ENCODE measurements around the gene CLEC1B.
A peak's percentile ranks its signal among the peaks of the same experiment; 100 is the strongest.

The CLEC1B gene

DNA sequence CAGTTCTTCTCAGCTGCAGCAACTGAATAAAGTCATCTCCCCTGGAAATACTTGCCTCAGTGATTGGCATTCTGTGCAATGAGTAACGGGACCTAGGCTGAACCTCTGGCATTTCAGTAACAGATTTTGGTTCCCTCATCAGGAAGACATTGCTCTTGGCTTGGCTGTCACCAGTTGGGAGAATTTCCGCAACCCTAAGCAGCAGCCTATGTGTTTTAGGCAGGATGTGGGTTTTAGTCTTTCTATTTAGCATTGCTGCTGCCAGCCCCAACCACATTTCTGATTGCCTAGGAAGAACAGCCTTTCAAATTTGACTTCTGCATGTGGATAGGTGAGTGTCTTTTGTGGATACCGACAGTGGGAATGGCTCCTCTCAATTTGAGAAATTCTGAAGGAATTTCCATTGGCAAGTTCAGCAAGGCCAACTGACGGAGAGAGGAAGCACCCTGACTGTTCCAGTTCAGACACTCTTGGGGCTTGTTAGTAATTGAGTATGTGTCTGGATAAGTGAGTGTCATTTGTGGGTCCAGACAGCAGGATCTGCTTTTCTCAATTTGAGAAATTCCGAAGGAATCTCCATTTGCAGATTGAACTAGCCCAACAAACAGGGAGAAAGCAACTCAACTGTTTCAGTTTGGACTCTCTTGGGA is 47.8 kb downstream of the CLEC1B start:
- Histone ChIP-seq H3K27ac (ENCODE audit: low read length) (no peak overlapping the region), H3K4me3 (ENCODE audit: low read length) (no peak overlapping the region), H3K9ac (ENCODE audit: low read length) (no peak overlapping the region), H3K4me2 (ENCODE audit: low read length) (no peak overlapping the region; the same call in 1 of the 2 replicates), H2AFZ (ENCODE audit: low read depth, low read length) (no peak overlapping the region), H3K27me3 (ENCODE audit: low read depth, low read length) (no peaks in the 10 kb centered on the region), H3K9me3 (ENCODE audit: insufficient read depth, low read length) (no peaks in the 10 kb centered on the region), H4K20me1 (ENCODE audit: insufficient read depth, low read length) (no peaks in the 10 kb centered on the region), H3K36me3 (replicated peaks; ENCODE audit: low read depth, low read length) (no peaks in the 10 kb centered on the region), H3K79me2 (ENCODE audit: low read length) (no peaks in the 10 kb centered on the region), H3K4me1 (ENCODE audit: low read length) (peaks cover 41% of the 10 kb centered on the region)
- no peak for TF ChIP-seq EZH2phosphoT487 (IDR thresholded peaks at IDR 0.05; ENCODE audit: low read depth)
- TF ChIP-seq, protein P1, sequence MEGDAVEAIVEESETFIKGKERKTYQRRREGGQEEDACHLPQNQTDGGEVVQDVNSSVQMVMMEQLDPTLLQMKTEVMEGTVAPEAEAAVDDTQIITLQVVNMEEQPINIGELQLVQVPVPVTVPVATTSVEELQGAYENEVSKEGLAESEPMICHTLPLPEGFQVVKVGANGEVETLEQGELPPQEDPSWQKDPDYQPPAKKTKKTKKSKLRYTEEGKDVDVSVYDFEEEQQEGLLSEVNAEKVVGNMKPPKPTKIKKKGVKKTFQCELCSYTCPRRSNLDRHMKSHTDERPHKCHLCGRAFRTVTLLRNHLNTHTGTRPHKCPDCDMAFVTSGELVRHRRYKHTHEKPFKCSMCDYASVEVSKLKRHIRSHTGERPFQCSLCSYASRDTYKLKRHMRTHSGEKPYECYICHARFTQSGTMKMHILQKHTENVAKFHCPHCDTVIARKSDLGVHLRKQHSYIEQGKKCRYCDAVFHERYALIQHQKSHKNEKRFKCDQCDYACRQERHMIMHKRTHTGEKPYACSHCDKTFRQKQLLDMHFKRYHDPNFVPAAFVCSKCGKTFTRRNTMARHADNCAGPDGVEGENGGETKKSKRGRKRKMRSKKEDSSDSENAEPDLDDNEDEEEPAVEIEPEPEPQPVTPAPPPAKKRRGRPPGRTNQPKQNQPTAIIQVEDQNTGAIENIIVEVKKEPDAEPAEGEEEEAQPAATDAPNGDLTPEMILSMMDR (IDR thresholded peaks at IDR 0.05; ENCODE audit: low read depth, low read length), result no peak

- peak overlapping the region; percentile 82 for H3K27ac ChIP-seq (ENCODE audit: low read length)
- no peaks in the 10 kb centered on the region for H4K20me1 ChIP-seq (ENCODE audit: insufficient read depth, low read length)
- H3K4me3 ChIP-seq (ENCODE audit: low read length), result peak overlapping the region; percentile 60
- no peaks in the 10 kb centered on the region for H3K79me2 ChIP-seq (ENCODE audit: low read length)
- H3K9ac ChIP-seq (ENCODE audit: low read length), result peak overlapping the region; percentile 41
- peak overlapping the region; percentile 83 for H3K4me2 ChIP-seq (ENCODE audit: low read length)
- no peak for TF ChIP-seq EZH2phosphoT487 (IDR thresholded peaks at IDR 0.05; ENCODE audit: low read depth)
- TF ChIP-seq, protein P1 (IDR thresholded peaks at IDR 0.05; ENCODE audit: low read depth, low read length), result no peak
- H3K4me1 ChIP-seq (ENCODE audit: low read length), result peaks cover 48% of the 10 kb centered on the region
- peaks cover 7% of the 10 kb centered on the region for H3K27me3 ChIP-seq (ENCODE audit: low read depth, low read length)
- no peaks in the 10 kb centered on the region for H3K36me3 ChIP-seq (replicated peaks; ENCODE audit: low read depth, low read length)
- H2AFZ ChIP-seq (ENCODE audit: low read depth, low read length), result no peak overlapping the region
- H3K9me3 ChIP-seq (ENCODE audit: insufficient read depth, low read length), result no peaks in the 10 kb centered on the region
Observed at GRCh38 chr12:9948606-9949296, 50.2 kb downstream of the CLEC1B start.

DNA sequence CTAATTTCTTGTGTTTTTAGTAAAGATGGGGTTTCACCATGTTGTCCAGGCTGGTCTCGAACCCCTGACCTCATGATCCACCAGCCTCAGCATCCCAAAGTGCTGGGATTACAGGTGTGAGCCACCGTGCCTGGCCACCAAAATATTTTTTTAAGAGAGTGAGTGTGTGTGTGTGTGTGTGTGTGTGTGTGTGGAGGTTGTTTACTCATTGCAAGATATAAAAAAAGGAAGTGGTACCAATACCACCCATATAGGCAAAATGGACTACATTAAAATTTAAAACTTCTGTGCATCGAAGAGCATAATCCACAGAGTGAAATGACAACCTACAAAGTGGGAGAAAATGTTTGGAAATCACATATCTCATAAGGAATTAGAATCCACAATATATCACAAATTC is 51.2 kb downstream of the CLEC1B start:
- Histone ChIP-seq H3K4me2 (ENCODE audit: low read length) (peak overlapping the region; percentile 83), H3K79me2 (ENCODE audit: low read length) (no peaks in the 10 kb centered on the region), H3K9me3 (ENCODE audit: insufficient read depth, low read length) (no peaks in the 10 kb centered on the region), H3K4me1 (ENCODE audit: low read length) (peaks cover 54% of the 10 kb centered on the region), H3K4me3 (ENCODE audit: low read length) (peak overlapping the region; percentile 59), H3K9ac (ENCODE audit: low read length) (no peak overlapping the region), H3K27me3 (ENCODE audit: low read depth, low read length) (peaks cover 18% of the 10 kb centered on the region), H3K36me3 (replicated peaks; ENCODE audit: low read depth, low read length) (no peaks in the 10 kb centered on the region), H4K20me1 (ENCODE audit: insufficient read depth, low read length) (no peaks in the 10 kb centered on the region), H2AFZ (ENCODE audit: low read depth, low read length) (no peak overlapping the region), H3K27ac (ENCODE audit: low read length) (peak overlapping the region; percentile 82)
- no peak for TF ChIP-seq EZH2phosphoT487 (IDR thresholded peaks at IDR 0.05; ENCODE audit: low read depth)
- TF ChIP-seq, protein P1 (IDR thresholded peaks at IDR 0.05; ENCODE audit: low read depth, low read length), result no peak

DNA sequence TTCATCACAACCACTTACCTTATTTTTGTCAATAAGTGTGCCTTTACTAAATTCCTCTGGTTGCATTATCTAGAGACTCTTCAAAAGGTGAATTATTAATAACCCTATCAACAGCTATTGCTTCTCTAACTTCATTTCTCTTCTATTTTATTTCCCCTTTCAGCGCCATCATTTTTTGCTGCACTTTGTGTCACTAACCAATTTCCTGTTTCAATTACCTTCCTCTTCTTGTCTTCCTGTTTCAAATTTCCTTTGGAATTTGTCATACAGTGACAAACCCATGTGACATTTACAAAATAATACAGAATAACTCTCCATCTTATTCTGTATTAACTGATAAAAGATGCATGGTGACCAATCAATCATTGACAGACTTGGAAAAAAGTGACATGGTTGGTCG is 54.5 kb downstream of the CLEC1B start:
- Histone ChIP-seq H3K9ac (ENCODE audit: low read length) (no peak overlapping the region), H4K20me1 (ENCODE audit: insufficient read depth, low read length) (no peaks in the 10 kb centered on the region), H2AFZ (ENCODE audit: low read depth, low read length) (no peak overlapping the region), H3K79me2 (ENCODE audit: low read length) (no peaks in the 10 kb centered on the region), H3K4me2 (ENCODE audit: low read length) (no peak overlapping the region), H3K27ac (ENCODE audit: low read length) (no peak overlapping the region), H3K9me3 (ENCODE audit: insufficient read depth, low read length) (no peaks in the 10 kb centered on the region), H3K27me3 (ENCODE audit: low read depth, low read length) (peaks cover 32% of the 10 kb centered on the region), H3K4me1 (ENCODE audit: low read length) (peaks cover 42% of the 10 kb centered on the region), H3K4me3 (ENCODE audit: low read length) (no peak overlapping the region), H3K36me3 (replicated peaks; ENCODE audit: low read depth, low read length) (no peaks in the 10 kb centered on the region)
- TF ChIP-seq EZH2phosphoT487 (IDR thresholded peaks at IDR 0.05; ENCODE audit: low read depth), result no peak
- TF ChIP-seq, protein P1 (IDR thresholded peaks at IDR 0.05; ENCODE audit: low read depth, low read length), result no peak
